GM12801 (cell line): Measurements from ENCODE around the gene PLXDC1.

Source experiments
- CTCF ChIP-seq: IDR thresholded peaks from one replicate; pipeline ENCODE4 v1.5.1; 2011; ENCODE audit warnings: control low read depth; ENCODE audit not compliant: insufficient read length; ENCODE audit errors: extremely low read depth

Gene PLXDC1

GRCh38 chr17:39051001-39051585, 100.3 kb downstream of the PLXDC1 start:
- TF ChIP-seq CTCF, result no peak

- no peak for TF ChIP-seq CTCF
Measured at GRCh38 chr17:39045948-39046679, 105.3 kb downstream of the PLXDC1 start.

- TF ChIP-seq CTCF, result no peak
Measured at GRCh38 chr17:39036009-39036408, 115.4 kb downstream of the PLXDC1 start.

- TF ChIP-seq CTCF, result no peak
Measured at GRCh38 chr17:39028690-39029089, 122.7 kb downstream of the PLXDC1 start.

GRCh38 chr17:39027455-39028035, 123.9 kb downstream of the PLXDC1 start:
- no peak for TF ChIP-seq CTCF

GRCh38 chr17:39026980-39027451, 124.4 kb downstream of the PLXDC1 start:
- no peak for TF ChIP-seq CTCF

- no peak for TF ChIP-seq CTCF
Measured at GRCh38 chr17:39022924-39023323, 128.5 kb downstream of the PLXDC1 start.
